MM.1S (cell line): ENCODE data around the gene FNDC10.

Experiments used
- CTCF ChIP-seq: fragments of 300-600 bp; sonication (generic); IDR thresholded peaks from 2 replicates; pipeline ENCODE4 v1.5.1; 2016; ENCODE audit warnings: antibody characterized with exemption, low read length, mixed read lengths
- EZH2 ChIP-seq: fragments of 300-600 bp; sonication (generic); optimal IDR thresholded peaks from 2 replicates; pipeline ENCODE3; 2017; ENCODE audit warnings: low read depth, mild to moderate bottlenecking, antibody characterized with exemption, low read length, mixed read lengths
- EZH2phosphoT487 ChIP-seq: fragments of 300-600 bp; sonication (generic); IDR thresholded peaks from 2 replicates; pipeline ENCODE4 v1.6.1; 2018; ENCODE audit warnings: antibody characterized with exemption, low read length

- TF ChIP-seq EZH2phosphoT487: no peak
- TF ChIP-seq CTCF: no peak
- TF ChIP-seq EZH2: no peak
These were observed 1.8 kb downstream of the FNDC10 start for GRCh38 chr1:1598051-1598719.
